ENCODE measurements around the gene FOSL2.

Gene FOSL2

GRCh38 chr2:28412625-28413151, 20.0 kb downstream of the FOSL2 start:
- no peak for DNase-seq (ENCODE audit: low read depth in 2 of 2)

GRCh38 chr2:28413152-28413898, 20.7 kb downstream of the FOSL2 start:
- no peak for DNase-seq (ENCODE audit: low read depth in 2 of 2)

GRCh38 chr2:28413899-28414295, 21.2 kb downstream of the FOSL2 start:
- no peak for DNase-seq (ENCODE audit: low read depth in 2 of 2)

GRCh38 chr2:28414583-28414982, 21.9 kb downstream of the FOSL2 start:
- DNase-seq (ENCODE audit: low read depth in 2 of 2) = no peak

- no peak for DNase-seq (ENCODE audit: low read depth in 2 of 2)
These were observed 22.4 kb downstream of the FOSL2 start for GRCh38 chr2:28415010-28415409.

- DNase-seq (ENCODE audit: low read depth in 2 of 2) = no peak
These were observed 23.1 kb downstream of the FOSL2 start for GRCh38 chr2:28415715-28416114.

- DNase-seq (ENCODE audit: low read depth in 2 of 2) = no peak
These were observed 26.3 kb downstream of the FOSL2 start for GRCh38 chr2:28419003-28419402.

GRCh38 chr2:28419443-28420270, 27.0 kb downstream of the FOSL2 start:
- no peak for DNase-seq (ENCODE audit: low read depth in 2 of 2)

- no peak for DNase-seq (ENCODE audit: low read depth in 2 of 2)
These were observed 28.1 kb downstream of the FOSL2 start for GRCh38 chr2:28420722-28421121.

- DNase-seq (ENCODE audit: low read depth in 2 of 2) = no peak
These were observed 30.5 kb downstream of the FOSL2 start for GRCh38 chr2:28422908-28423741.

GRCh38 chr2:28423856-28424605, 31.4 kb downstream of the FOSL2 start:
- no peak for DNase-seq (ENCODE audit: low read depth in 2 of 2)

- DNase-seq (ENCODE audit: low read depth in 2 of 2) = no peak
These were observed 32.3 kb downstream of the FOSL2 start for GRCh38 chr2:28424799-28425463.

- no peak for DNase-seq (ENCODE audit: low read depth in 2 of 2)
These were observed 32.8 kb downstream of the FOSL2 start for GRCh38 chr2:28425464-28425835.

- no peak for DNase-seq (ENCODE audit: low read depth in 2 of 2)
These were observed 35.2 kb downstream of the FOSL2 start for GRCh38 chr2:28427741-28428415.

- no peak for DNase-seq (ENCODE audit: low read depth in 2 of 2)
These were observed 35.8 kb downstream of the FOSL2 start for GRCh38 chr2:28428486-28428885.

- DNase-seq (ENCODE audit: low read depth in 2 of 2) = no peak
These were observed 37.1 kb downstream of the FOSL2 start for GRCh38 chr2:28429636-28430376.

- no peak for DNase-seq (ENCODE audit: low read depth in 2 of 2)
These were observed 37.7 kb downstream of the FOSL2 start for GRCh38 chr2:28430377-28430765.

GRCh38 chr2:28430788-28431418, 38.2 kb downstream of the FOSL2 start:
- no peak for DNase-seq (ENCODE audit: low read depth in 2 of 2)

GRCh38 chr2:28431741-28432140, 39.1 kb downstream of the FOSL2 start:
- DNase-seq (ENCODE audit: low read depth in 2 of 2) = no peak
